SK-N-SH (cell line): ENCODE results near the gene MTA3. TPM values are rescaled to one million over a fixed set of nuclear protein-coding genes. Genes with fewer than 3 reads are reported as not detected.

Experiments used
- CTCF ChIA-PET: fragments of 300-600, 350-600 bp; formaldehyde crosslinking; extraction: SDS; loops from one replicate; lab custom pipeline; 2021; lab: Yijun Ruan, JAX
- POLR2A ChIA-PET: fragments of 350-600 bp; sonication (Branson Sonifier 250); formaldehyde crosslinking; extraction: SDS; loops from one replicate; lab custom pipeline; 2020; ENCODE audit warnings: antibody characterized with exemption, inconsistent platforms; lab: Yijun Ruan, JAX
- DNase-seq: peaks from one replicate; pipeline ENCODE4 v3.0.0; 2012
- H2AFZ ChIP-seq: fragments of 200-600 bp; sonication (generic); 2 replicates; pipeline ENCODE4 v1.8.1; 2016; ENCODE audit warnings: antibody characterized with exemption, mild to moderate bottlenecking, low read depth
- H3F3A ChIP-seq: fragments of 200-600 bp; sonication (generic); replicated peaks from 2 replicates; pipeline ENCODE3; 2016; ENCODE audit warnings: antibody characterized with exemption, mild to moderate bottlenecking; ENCODE audit not compliant: insufficient read depth
- H3K27ac ChIP-seq, 2 experiments: fragments of 200-500 bp in 1 of 2; fragments of 200-600 bp in 1 of 2; sonication (Bioruptor generic) in 1 of 2; sonication (generic), shearing (Covaris generic) in 1 of 2; 2 replicates each; pipeline versions ENCODE4 v1.5.1 to v1.6.1; 2014 to 2016; ENCODE audit warnings: low read depth in 2 of 2, inconsistent platforms in 1 of 2, low read length in 1 of 2, mild to moderate bottlenecking in 1 of 2, mixed read lengths in 1 of 2
- H3K27me3 ChIP-seq: fragments of 200-600 bp; sonication (generic), shearing (Covaris generic); 2 replicates; pipeline ENCODE4 v1.6.1; 2016; ENCODE audit warnings: mixed run types; ENCODE audit not compliant: insufficient read depth
- H3K36me3 ChIP-seq, 2 experiments: fragments of 200-500 bp in 1 of 2; fragments of 200-600 bp in 1 of 2; sonication (Bioruptor generic) in 1 of 2; sonication (generic) in 1 of 2; replicated peaks in 1 of 2; 2 replicates each; pipeline versions ENCODE3 to v1.5.1; 2014 to 2016; ENCODE audit warnings: low read length in 1 of 2, mild to moderate bottlenecking in 1 of 2; ENCODE audit not compliant: insufficient read depth in 2 of 2, control insufficient read depth in 1 of 2
- H3K4me1 ChIP-seq, 2 experiments: fragments of 200-500 bp in 1 of 2; fragments of 200-600 bp in 1 of 2; sonication (Bioruptor generic) in 1 of 2; sonication (generic), shearing (Covaris generic) in 1 of 2; 2 replicates each; pipeline versions ENCODE4 v1.5.1 to v1.6.1; 2014 to 2016; ENCODE audit warnings: low read depth in 1 of 2, low read length in 1 of 2, mixed run types in 1 of 2; ENCODE audit not compliant: insufficient read depth in 2 of 2, control insufficient read depth in 1 of 2
- H3K4me2 ChIP-seq: fragments of 200-600 bp; sonication (generic), shearing (Covaris generic); 2 replicates; pipeline ENCODE4 v1.6.1; 2017; ENCODE audit warnings: mixed run types
- H3K4me3 ChIP-seq, 2 experiments: fragments of 200-500 bp in 1 of 2; fragments of 200-600 bp in 1 of 2; sonication (Bioruptor generic) in 1 of 2; sonication (generic), shearing (Covaris generic) in 1 of 2; 2 replicates each; pipeline versions ENCODE4 v1.5.1 to v1.8.1; 2014 to 2016; ENCODE audit warnings: low read depth in 2 of 2, inconsistent platforms in 1 of 2, low read length in 1 of 2, mild to moderate bottlenecking in 1 of 2, mixed read lengths in 1 of 2, moderate library complexity in 1 of 2
- H3K79me2 ChIP-seq: fragments of 200-600 bp; sonication (generic); 2 replicates; pipeline ENCODE4 v1.8.1; 2017; ENCODE audit warnings: mild to moderate bottlenecking; ENCODE audit not compliant: insufficient read depth
- H3K9ac ChIP-seq: fragments of 200-600 bp; sonication (generic); 2 replicates; pipeline ENCODE4 v1.6.1; 2017; ENCODE audit warnings: mixed run types
- H3K9me2 ChIP-seq: fragments of 200-600 bp; sonication (generic); 2 replicates; pipeline ENCODE4 v1.6.1; 2017; ENCODE audit warnings: mixed run types
- H3K9me3 ChIP-seq: fragments of 200-600 bp; sonication (generic); 2 replicates; pipeline ENCODE4 v1.6.1; 2017; ENCODE audit warnings: mixed run types, mild to moderate bottlenecking, moderate library complexity
- H4K20me1 ChIP-seq: fragments of 200-600 bp; sonication (generic); 2 replicates; pipeline ENCODE4 v1.6.1; 2017; ENCODE audit warnings: mild to moderate bottlenecking, mixed run types; ENCODE audit not compliant: insufficient read depth
- ELF1 ChIP-seq: IDR thresholded peaks from 2 replicates; pipeline ENCODE4 v1.4.0; 2012
- EP300 ChIP-seq, 2 experiments: IDR thresholded peaks; 2 replicates each; pipeline versions ENCODE4 v1.4.0 to v1.6.1; 2012; ENCODE audit warnings: borderline replicate concordance in 1 of 2, low read depth in 1 of 2, low read length in 1 of 2
- EZH2phosphoT487 ChIP-seq: fragments of 200-600 bp; sonication (generic); IDR thresholded peaks from 2 replicates; pipeline ENCODE4 v1.6.1; 2017; ENCODE audit warnings: low read depth, mixed run types, mild to moderate bottlenecking, antibody characterized with exemption, moderate library complexity, borderline replicate concordance
- FOXJ3 ChIP-seq: sonication (generic); formaldehyde crosslinking; IDR thresholded peaks from 2 replicates; pipeline ENCODE4 v1.5.1; 2020; ENCODE audit warnings: mild to moderate bottlenecking, missing genetic modification reagents
- FOXM1 ChIP-seq: IDR thresholded peaks from 2 replicates; pipeline ENCODE4 v1.4.0; 2012; ENCODE audit warnings: low read depth, mild to moderate bottlenecking
- GATA2 ChIP-seq: sonication (generic); formaldehyde crosslinking; IDR thresholded peaks from 2 replicates; pipeline ENCODE4 v1.5.0; 2020; ENCODE audit warnings: mild to moderate bottlenecking, missing genetic modification reagents
- MXI1 ChIP-seq: IDR thresholded peaks from 2 replicates; pipeline ENCODE4 v1.6.1; 2012; ENCODE audit warnings: mild to moderate bottlenecking, low read depth, low read length, improper control_type of control experiment
- NFIC ChIP-seq: IDR thresholded peaks from 2 replicates; pipeline ENCODE4 v1.4.0; 2012; ENCODE audit warnings: borderline replicate concordance
- NRF1 ChIP-seq: IDR thresholded peaks from 2 replicates; pipeline ENCODE4 v1.6.1; 2012; ENCODE audit warnings: low read depth, mild to moderate bottlenecking, low read length
- RAD21 ChIP-seq: IDR thresholded peaks from 2 replicates; pipeline ENCODE4 v1.6.1; 2012; ENCODE audit warnings: mild to moderate bottlenecking, low read length
- RCOR1 ChIP-seq: fragments of 150-350 bp; IDR thresholded peaks from 2 replicates; pipeline ENCODE4 v1.6.1; 2017; ENCODE audit warnings: antibody characterized with exemption, low read length
- RFX5 ChIP-seq: IDR thresholded peaks from 2 replicates; pipeline ENCODE4 v1.6.1; 2012; ENCODE audit warnings: mild to moderate bottlenecking, improper control_type of control experiment, low read length
- TEAD4 ChIP-seq: IDR thresholded peaks from 2 replicates; pipeline ENCODE4 v1.4.0; 2012; ENCODE audit warnings: mild to moderate bottlenecking, borderline replicate concordance; ENCODE audit not compliant: insufficient read depth
- WGBS: methylation state at CpG from one replicate; pipeline ENCODE4 v1.1.6; 2017; ENCODE audit warnings: low lambda C conversion rate; 5-methylcytosine and 5-hydroxymethylcytosine counted together
- polyA plus RNA-seq, 3 experiments: library from polyadenylated mRNA; depleted of rRNA; stranded (reverse); fragments of >200 nt; gene quantifications; 2 replicates each; pipeline ENCODE4 v1.2.3, GENCODE V29; 2012
- TF ChIP-seq, protein P1 (sequence below): fragments of 150-350 bp; IDR thresholded peaks from 2 replicates; pipeline ENCODE4 v1.6.1; 2017; ENCODE audit warnings: antibody characterized with exemption, low read length, low read depth, borderline replicate concordance
- TF ChIP-seq, protein P2 (sequence below): IDR thresholded peaks from 2 replicates; pipeline ENCODE4 v1.4.0; 2012; ENCODE audit warnings: low read depth, borderline replicate concordance
- TF ChIP-seq, protein P3 (sequence below): IDR thresholded peaks from 2 replicates; pipeline ENCODE4 v1.4.0; 2012; ENCODE audit warnings: low read depth
- TF ChIP-seq, protein P4 (sequence below): IDR thresholded peaks from 2 replicates; pipeline ENCODE4; 2012

The MTA3 gene
- polyA plus RNA-seq, 1 of the 3 experiments (the other 2 are of a cell fraction) = 30.8 TPM

DNA sequence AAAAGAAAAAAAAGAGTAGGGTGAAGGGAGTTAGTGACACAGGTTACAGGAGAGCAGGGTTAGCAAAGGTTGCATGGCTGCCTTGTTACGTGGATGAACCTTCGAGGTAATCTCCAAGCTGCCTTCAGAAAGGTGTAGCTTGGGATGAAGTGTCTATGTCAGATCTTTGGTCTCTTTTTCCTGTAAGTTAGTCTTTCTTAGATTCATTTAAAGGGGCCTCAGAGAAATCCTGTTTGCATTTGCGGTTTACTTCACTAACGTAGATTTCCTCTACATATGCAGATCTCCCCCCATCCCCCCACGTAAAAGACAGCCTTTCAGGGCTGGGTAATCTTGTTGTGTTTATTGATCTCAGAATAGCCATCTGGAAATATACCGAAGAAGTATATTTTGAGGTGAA, 83.7 kb downstream of the MTA3 start:
- Histone ChIP-seq H2AFZ (no peak overlapping the region), H3F3A (no peaks in the 10 kb centered on the region), H3K9me2 (no peaks in the 10 kb centered on the region), H3K4me2 (no peak overlapping the region), H3K9ac (no peak overlapping the region), H3K36me3 (peaks cover 13 to 15% of the 10 kb centered on the region in 2 experiments), H3K9me3 (no peaks in the 10 kb centered on the region), H3K79me2 (no peaks in the 10 kb centered on the region), H4K20me1 (no peaks in the 10 kb centered on the region), H3K4me3 (no peak overlapping the region), H3K4me1 (peaks cover 0 to 2% of the 10 kb centered on the region in 2 experiments; a peak in 2 of 4 replicates), H3K27ac (no peak overlapping the region), H3K27me3 (no peaks in the 10 kb centered on the region)
- WGBS = 97% methylated on average over 6 of the region's 6 CpGs
- ChIA-PET POLR2A (no interaction called here), CTCF (interaction anchor here (5.3 kb wide), 1 partner anchor 11 kb away, joined by 33 read pairs; no protein-coding TSS in a partner anchor)
- TF ChIP-seq FOXM1 (no peak), EP300 (IDR thresholded peaks at IDR 0.05; ENCODE audit: borderline replicate concordance in 1 of 2, low read depth in 1 of 2, low read length in 1 of 2) (no peak), RAD21 (no peak), TEAD4 (no peak), GATA2 (no peak), EZH2phosphoT487 (no peak), FOXJ3 (no peak), RCOR1 (no peak), NRF1 (no peak), RFX5 (no peak)
- TF ChIP-seq, protein P1, sequence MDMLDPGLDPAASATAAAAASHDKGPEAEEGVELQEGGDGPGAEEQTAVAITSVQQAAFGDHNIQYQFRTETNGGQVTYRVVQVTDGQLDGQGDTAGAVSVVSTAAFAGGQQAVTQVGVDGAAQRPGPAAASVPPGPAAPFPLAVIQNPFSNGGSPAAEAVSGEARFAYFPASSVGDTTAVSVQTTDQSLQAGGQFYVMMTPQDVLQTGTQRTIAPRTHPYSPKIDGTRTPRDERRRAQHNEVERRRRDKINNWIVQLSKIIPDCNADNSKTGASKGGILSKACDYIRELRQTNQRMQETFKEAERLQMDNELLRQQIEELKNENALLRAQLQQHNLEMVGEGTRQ = no peak
- TF ChIP-seq, protein P2, sequence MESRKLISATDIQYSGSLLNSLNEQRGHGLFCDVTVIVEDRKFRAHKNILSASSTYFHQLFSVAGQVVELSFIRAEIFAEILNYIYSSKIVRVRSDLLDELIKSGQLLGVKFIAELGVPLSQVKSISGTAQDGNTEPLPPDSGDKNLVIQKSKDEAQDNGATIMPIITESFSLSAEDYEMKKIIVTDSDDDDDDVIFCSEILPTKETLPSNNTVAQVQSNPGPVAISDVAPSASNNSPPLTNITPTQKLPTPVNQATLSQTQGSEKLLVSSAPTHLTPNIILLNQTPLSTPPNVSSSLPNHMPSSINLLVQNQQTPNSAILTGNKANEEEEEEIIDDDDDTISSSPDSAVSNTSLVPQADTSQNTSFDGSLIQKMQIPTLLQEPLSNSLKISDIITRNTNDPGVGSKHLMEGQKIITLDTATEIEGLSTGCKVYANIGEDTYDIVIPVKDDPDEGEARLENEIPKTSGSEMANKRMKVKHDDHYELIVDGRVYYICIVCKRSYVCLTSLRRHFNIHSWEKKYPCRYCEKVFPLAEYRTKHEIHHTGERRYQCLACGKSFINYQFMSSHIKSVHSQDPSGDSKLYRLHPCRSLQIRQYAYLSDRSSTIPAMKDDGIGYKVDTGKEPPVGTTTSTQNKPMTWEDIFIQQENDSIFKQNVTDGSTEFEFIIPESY = no peak
- TF ChIP-seq, protein P3, sequence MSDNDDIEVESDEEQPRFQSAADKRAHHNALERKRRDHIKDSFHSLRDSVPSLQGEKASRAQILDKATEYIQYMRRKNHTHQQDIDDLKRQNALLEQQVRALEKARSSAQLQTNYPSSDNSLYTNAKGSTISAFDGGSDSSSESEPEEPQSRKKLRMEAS = no peak
- TF ChIP-seq, protein P4, sequence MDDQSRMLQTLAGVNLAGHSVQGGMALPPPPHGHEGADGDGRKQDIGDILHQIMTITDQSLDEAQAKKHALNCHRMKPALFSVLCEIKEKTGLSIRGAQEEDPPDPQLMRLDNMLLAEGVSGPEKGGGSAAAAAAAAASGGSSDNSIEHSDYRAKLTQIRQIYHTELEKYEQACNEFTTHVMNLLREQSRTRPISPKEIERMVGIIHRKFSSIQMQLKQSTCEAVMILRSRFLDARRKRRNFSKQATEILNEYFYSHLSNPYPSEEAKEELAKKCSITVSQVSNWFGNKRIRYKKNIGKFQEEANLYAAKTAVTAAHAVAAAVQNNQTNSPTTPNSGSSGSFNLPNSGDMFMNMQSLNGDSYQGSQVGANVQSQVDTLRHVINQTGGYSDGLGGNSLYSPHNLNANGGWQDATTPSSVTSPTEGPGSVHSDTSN = no peak
- no peak for DNase-seq

DNA sequence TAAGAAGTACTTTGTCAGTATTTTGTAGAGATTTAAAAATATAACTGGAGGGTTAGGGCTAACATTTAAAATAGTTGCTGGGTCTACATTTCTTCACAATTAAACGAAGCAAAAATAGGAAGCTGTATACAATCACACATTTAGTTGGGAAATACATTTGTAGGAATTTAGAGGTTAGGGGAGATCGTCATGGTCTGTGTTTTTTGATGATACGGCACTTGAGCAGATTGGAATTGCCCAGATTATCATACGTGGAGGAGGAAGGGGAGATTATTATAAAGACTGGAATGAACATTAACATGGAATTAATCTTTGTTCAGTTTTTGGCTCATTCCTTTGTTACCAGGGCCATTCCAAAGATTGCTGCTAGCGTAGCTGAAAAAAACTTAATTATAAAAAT, 84.6 kb downstream of the MTA3 start:
- Histone ChIP-seq H3K27ac (no peak overlapping the region), H3K4me2 (no peak overlapping the region), H3K27me3 (no peaks in the 10 kb centered on the region), H3K9ac (no peak overlapping the region), H3K9me3 (no peaks in the 10 kb centered on the region), H3K36me3 (peaks cover 15% of the 10 kb centered on the region in 2 experiments), H2AFZ (no peak overlapping the region), H3F3A (no peaks in the 10 kb centered on the region), H4K20me1 (no peaks in the 10 kb centered on the region), H3K9me2 (no peaks in the 10 kb centered on the region), H3K4me3 (no peak overlapping the region), H3K4me1 (peaks cover 0 to 2% of the 10 kb centered on the region in 2 experiments; a peak in 2 of 4 replicates), H3K79me2 (no peaks in the 10 kb centered on the region)
- DNase-seq = no peak
- CTCF ChIA-PET = interaction anchor here (1.0 to 5.3 kb wide), 3 partner anchors 11 to 159 kb away, joined by 3 to 33 read pairs (median 3); partner anchors contain the start of gene KCNG3
- POLR2A ChIA-PET = no interaction called here
- 96% methylated on average over 5 of the region's 5 CpGs for whole genome bisulfite sequencing
- TF ChIP-seq FOXM1 (no peak), NFIC (no peak), MXI1 (no peak), ELF1 (no peak), EZH2phosphoT487 (no peak), FOXJ3 (no peak)
- TF ChIP-seq, protein P2 = no peak
- TF ChIP-seq, protein P4 = no peak
- TF ChIP-seq, protein P1 = no peak
